ENCODE data around the gene CBY2.

Gene CBY2

DNA sequence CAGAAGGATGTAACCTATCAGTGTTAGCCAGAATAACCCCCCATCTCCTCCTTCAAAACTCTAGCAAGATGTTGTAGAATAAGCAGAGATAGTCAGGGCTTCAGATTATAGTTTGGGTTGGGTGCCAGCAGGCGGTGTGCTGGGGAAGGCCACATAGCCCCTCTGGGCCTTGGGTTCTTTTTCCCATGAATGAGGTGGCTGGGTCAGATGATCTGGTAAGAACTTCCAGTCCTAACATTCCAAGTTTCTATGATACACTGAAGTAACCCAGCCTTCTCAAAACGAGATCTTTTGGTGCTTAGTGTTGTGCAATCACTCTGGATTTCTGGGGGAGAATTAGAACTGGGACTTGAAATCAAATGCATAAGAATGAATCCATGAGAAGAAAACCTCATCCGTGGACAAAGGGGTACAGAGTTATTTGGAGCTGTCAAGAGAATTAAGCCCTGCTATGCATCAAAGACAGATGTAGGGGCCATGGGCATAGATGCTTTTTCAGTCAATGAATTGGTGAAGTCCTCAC is 810 bp downstream of the CBY2 start:
- no peak for DNase-seq

GRCh38 chr13:45704211-45704739 is 2.2 kb downstream of the CBY2 start:
- no peak for DNase-seq

DNA sequence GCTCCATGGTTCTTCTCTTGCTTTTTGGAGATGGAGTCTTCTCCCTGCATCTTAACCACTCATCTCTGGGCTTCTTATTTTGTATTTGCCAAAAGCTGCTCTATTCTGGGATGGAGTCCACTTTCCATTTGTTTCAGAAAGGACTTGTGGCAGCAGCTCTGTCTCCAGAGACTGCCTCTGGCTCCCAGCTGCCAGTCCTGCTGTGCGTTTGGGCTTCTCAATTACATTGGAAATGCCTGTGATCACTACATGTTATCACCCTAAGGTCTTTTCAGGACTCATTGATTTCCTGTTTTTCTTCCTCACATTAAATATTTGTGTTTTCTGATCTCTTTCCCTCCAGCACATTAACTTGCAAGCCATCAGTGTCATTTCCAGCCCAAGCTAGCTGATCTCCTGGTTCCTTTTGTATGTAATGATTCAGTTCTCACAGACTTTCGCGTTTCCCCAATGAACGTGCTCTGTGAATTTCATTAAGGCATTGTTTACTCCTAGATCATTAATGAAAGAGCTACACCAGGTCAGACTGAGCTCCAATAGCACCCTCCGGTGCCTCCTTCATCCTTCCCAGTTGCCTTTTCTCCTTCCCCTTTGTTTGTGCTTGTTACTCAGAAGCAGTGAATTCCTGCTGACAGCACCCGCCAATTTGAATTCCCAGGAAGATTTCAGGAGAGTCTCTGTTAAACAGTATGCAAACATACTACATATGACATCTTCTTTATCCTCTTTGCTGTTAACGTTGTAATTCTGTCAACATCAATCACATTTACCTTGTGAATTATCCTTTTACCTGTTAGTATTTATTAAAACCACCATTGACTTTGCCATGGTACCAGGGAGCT is 3.0 kb downstream of the CBY2 start:
- no peak for DNase-seq

DNA sequence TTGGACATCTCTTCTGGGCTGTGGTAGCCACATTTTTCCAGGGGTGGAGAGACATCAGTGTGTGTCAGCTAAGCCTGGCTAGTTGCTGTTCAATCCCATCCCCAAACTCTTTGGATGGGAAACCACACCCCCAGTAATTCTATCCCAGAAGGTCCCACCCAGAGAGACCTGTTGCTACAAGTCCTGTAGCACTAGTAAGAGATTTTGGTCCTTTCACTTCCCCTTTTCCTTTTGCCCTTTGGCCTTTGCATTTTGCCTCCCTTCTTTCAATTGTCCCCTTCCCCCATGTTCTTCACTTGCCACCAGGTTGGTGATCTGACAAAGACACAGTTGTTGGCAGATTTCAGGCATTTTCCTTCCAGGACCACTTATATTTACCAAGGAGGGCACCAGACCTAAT is 3.8 kb downstream of the CBY2 start:
- DNase-seq: no peak

- DNase-seq: no peak
Observed at GRCh38 chr13:45707516-45708100, 5.5 kb downstream of the CBY2 start.

DNA sequence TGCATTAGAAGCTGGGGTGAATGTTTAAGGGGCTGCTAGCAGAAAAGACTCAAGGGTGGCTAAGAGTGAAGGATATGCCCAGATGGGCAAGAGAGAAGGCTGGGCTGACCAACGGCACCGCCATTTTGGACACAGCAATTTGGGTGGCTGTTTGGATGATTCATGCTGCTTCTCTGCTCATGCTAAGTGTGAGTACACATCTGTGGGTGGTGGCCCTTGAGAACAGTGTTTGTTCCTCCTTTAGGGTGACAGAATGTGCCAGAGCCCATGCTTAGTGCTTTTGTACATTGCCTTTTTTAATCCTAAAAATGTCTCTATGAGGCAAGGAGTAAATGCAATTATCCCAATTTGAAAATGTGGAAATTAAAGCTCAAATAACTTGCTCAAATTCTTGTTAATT is 9.8 kb downstream of the CBY2 start:
- DNase-seq: no peak

DNA sequence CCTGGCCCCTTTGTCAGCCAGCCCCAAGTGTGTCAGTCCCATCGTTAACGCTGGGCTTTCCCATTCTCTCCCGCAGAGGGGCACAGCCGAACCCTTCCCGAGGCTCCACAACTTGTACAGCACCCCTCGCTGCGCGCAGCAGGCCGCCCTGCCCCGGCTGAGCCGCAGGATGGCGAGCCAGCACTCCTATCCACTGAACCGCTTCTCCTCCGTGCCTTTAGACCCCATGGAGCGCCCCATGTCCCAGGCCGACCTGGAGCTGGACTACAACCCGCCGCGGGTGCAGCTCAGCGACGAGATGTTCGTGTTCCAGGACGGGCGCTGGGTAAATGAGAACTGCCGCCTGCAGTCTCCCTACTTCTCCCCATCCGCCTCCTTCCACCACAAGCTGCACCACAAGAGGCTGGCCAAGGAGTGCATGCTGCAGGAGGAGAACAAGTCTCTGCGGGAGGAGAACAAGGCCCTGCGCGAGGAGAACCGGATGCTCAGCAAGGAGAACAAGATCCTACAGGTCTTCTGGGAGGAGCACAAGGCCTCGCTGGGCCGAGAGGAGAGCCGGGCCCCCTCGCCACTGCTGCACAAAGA is 11.1 kb downstream of the CBY2 start:
- no peak for DNase-seq

DNA sequence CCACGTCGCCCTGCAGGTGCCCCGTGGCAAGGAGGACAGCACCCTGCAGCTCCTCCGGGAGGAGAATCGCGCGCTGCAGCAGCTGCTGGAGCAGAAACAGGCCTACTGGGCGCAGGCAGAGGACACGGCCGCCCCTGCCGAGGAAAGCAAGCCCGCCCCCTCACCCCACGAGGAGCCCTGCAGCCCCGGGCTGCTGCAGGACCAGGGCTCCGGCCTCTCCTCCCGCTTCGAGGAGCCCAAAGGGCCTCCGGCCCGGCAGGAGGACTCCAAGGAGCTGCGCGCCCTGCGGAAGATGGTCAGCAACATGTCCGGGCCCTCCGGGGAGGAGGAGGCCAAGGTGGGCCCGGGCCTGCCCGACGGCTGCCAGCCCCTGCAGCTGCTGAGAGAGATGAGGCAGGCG is 11.6 kb downstream of the CBY2 start:
- DNase-seq: no peak

- DNase-seq: no peak
Observed at GRCh38 chr13:45714170-45714569, 12.1 kb downstream of the CBY2 start.

DNA sequence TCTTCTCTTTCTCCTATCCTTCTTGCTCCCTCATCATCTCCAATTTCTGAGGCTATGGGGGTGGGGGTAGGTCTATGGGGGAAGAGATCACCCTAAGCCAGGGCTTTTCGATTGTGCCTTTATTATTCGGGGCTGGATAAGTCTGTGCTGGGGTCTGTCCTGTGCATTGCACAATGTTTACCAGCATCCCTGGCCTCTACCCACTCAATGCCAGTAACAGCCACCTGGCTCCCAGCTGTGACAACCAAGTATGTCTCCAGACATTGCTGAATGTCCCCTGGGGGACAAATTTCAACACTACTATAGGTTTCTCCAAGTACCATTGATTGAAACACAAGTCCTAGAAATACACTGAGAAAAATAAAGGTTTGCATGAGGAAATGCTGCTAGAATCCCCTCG is 13.2 kb downstream of the CBY2 start:
- DNase-seq: no peak

DNA sequence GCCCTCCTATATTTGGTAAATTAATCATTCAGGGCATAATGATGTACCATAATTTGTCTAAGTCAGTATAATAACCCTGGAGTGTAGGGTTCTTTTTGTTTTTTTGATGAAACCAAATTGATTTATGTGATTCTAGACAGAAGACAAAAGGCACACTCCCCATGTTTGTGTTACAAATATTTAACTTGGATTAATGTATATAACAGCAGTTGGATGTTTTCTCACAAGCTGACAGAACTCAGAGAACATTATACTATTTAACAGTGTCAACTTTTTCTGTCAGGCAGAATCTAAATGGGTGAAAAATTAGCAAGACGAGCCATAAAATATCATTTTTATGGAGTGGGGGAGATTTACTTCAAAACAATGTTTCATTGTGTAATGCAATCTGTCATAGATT is 15.2 kb downstream of the CBY2 start:
- no peak for DNase-seq

GRCh38 chr13:45718063-45718462 is 15.9 kb downstream of the CBY2 start:
- DNase-seq: no peak

DNA sequence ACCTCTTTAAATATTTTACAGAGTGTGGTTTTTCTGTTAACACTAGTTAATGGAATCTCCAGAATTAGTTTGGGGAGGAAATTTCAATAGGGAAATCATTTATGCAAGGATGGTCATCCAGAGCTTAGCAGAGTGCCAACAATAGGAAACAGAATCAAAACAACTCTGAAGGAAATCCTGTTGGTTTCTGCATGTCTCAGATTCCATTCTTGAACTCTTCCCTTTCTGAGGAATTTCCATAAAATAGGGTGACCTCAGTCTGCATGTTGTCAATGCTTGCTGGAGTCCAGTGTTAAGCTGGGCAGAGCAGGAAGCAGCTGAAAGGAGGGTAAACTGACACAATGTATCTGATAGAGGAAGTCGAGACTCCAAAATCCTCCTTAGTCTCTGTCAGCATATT is 16.9 kb downstream of the CBY2 start:
- no peak for DNase-seq

- DNase-seq: no peak
Observed at GRCh38 chr13:45721203-45721731, 19.1 kb downstream of the CBY2 start.

- DNase-seq: no peak
Observed at GRCh38 chr13:45723798-45724197, 21.7 kb downstream of the CBY2 start.

GRCh38 chr13:45728759-45729158 is 26.6 kb downstream of the CBY2 start:
- DNase-seq: no peak

DNA sequence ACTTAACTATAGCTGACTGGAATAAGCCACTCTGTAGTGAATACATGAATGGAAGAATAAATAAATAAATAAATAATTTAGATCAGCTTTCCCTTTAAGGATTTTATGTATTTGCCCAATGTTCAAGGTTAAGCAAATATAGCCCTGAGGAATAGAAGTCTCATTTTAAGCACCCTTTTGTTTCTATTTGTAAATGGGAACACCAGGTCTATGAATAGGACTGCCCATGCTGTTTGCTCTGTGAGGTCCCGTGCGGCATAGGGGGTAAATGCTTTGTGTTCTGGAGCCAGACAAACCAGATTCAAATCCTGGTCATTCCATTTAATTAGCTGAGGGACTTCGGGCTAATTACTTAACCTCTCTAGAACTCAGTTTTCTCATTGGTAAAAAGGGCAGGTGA is 29.3 kb downstream of the CBY2 start:
- DNase-seq: no peak

- DNase-seq: no peak
Observed at GRCh38 chr13:45732916-45733315, 30.8 kb downstream of the CBY2 start.

GRCh38 chr13:45733361-45733760 is 31.2 kb downstream of the CBY2 start:
- no peak for DNase-seq

DNA sequence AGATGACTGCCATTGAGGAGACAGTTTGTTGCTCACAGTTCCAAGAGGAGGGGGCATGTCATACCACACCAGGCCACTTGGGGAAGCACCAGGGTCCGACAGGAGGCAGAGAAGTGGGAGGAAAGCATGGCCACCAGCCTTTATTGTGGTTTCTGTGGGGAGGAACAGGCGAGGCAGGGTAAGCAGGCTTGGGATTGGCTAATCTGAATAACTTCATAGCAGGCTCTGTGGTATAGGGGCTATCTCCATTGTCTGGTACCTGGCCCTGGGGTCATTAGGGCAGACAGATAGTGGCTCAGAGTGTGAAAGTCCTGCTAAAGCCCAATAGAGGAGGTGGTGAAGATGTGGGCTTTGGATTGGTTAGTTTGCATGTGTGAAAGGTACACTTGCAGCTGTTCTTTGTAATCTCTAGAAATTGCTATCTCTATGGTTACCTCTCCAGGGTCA is 35.5 kb downstream of the CBY2 start:
- no peak for DNase-seq

DNA sequence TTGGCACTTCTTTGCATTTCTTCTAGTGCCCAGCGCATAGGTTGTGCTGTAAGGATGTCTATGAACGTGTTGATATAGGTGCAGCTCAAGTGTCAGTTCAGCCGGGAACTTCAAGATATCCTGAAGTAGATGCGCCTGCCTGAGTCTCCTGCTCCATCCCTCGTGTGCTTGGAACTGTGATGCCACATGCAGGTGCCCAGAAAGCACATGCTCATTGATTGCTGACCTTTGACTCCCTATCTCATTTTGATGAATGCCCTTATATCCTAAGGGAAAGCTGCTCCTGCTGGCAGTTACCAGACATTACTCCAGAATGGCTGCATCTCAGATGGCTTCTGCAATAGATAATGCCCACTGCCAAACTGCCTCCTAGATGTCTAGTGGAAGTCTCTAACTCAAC is 40.9 kb downstream of the CBY2 start:
- no peak for DNase-seq

- no peak for DNase-seq
Observed at GRCh38 chr13:45744979-45745378, 42.9 kb downstream of the CBY2 start.

DNA sequence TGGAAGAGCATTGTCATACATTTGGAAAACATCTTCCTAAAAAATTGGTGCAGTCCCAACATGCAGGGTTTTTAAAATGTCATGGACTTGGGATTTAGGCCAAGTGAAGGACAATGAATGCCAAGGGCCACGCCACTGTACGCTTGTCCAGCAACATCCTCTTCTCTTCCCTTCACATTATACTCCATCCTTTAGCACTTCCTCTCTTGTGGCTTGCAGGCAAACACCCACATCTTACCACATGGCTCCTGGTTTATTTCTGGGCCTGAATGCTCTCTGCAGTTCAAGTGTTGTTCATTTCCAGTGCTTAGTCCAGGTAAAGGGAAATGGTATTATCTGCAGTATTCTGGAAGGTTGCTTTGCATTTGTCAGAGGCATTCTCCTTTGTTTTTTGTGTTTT is 45.0 kb downstream of the CBY2 start:
- no peak for DNase-seq
